SK-N-SH (cell line): ENCODE measurements around the gene CLEC16A. TPM values are rescaled to one million over a fixed set of nuclear protein-coding genes. Genes with fewer than 3 reads are reported as not detected.

ENCODE experiments used
- CTCF ChIA-PET: fragments of 300-600, 350-600 bp; formaldehyde crosslinking; extraction: SDS; loops from one replicate; lab custom pipeline; 2021; lab: Yijun Ruan, JAX
- POLR2A ChIA-PET: fragments of 350-600 bp; sonication (Branson Sonifier 250); formaldehyde crosslinking; extraction: SDS; loops from one replicate; lab custom pipeline; 2020; ENCODE audit warnings: antibody characterized with exemption, inconsistent platforms; lab: Yijun Ruan, JAX
- DNase-seq: peaks from one replicate; pipeline ENCODE4 v3.0.0; 2012
- H2AFZ ChIP-seq: fragments of 200-600 bp; sonication (generic); 2 replicates; pipeline ENCODE4 v1.8.1; 2016; ENCODE audit warnings: antibody characterized with exemption, mild to moderate bottlenecking, low read depth
- H3F3A ChIP-seq: fragments of 200-600 bp; sonication (generic); replicated peaks from 2 replicates; pipeline ENCODE3; 2016; ENCODE audit warnings: antibody characterized with exemption, mild to moderate bottlenecking; ENCODE audit not compliant: insufficient read depth
- H3K27ac ChIP-seq, 2 experiments: fragments of 200-500 bp in 1 of 2; fragments of 200-600 bp in 1 of 2; sonication (Bioruptor generic) in 1 of 2; sonication (generic), shearing (Covaris generic) in 1 of 2; 2 replicates each; pipeline versions ENCODE4 v1.5.1 to v1.6.1; 2014 to 2016; ENCODE audit warnings: low read depth in 2 of 2, inconsistent platforms in 1 of 2, low read length in 1 of 2, mild to moderate bottlenecking in 1 of 2, mixed read lengths in 1 of 2
- H3K27me3 ChIP-seq: fragments of 200-600 bp; sonication (generic), shearing (Covaris generic); 2 replicates; pipeline ENCODE4 v1.6.1; 2016; ENCODE audit warnings: mixed run types; ENCODE audit not compliant: insufficient read depth
- H3K36me3 ChIP-seq, 2 experiments: fragments of 200-500 bp in 1 of 2; fragments of 200-600 bp in 1 of 2; sonication (Bioruptor generic) in 1 of 2; sonication (generic) in 1 of 2; replicated peaks in 1 of 2; 2 replicates each; pipeline versions ENCODE3 to v1.5.1; 2014 to 2016; ENCODE audit warnings: low read length in 1 of 2, mild to moderate bottlenecking in 1 of 2; ENCODE audit not compliant: insufficient read depth in 2 of 2, control insufficient read depth in 1 of 2
- H3K4me1 ChIP-seq, 2 experiments: fragments of 200-500 bp in 1 of 2; fragments of 200-600 bp in 1 of 2; sonication (Bioruptor generic) in 1 of 2; sonication (generic), shearing (Covaris generic) in 1 of 2; 2 replicates each; pipeline versions ENCODE4 v1.5.1 to v1.6.1; 2014 to 2016; ENCODE audit warnings: low read depth in 1 of 2, low read length in 1 of 2, mixed run types in 1 of 2; ENCODE audit not compliant: insufficient read depth in 2 of 2, control insufficient read depth in 1 of 2
- H3K4me2 ChIP-seq: fragments of 200-600 bp; sonication (generic), shearing (Covaris generic); 2 replicates; pipeline ENCODE4 v1.6.1; 2017; ENCODE audit warnings: mixed run types
- H3K4me3 ChIP-seq, 2 experiments: fragments of 200-500 bp in 1 of 2; fragments of 200-600 bp in 1 of 2; sonication (Bioruptor generic) in 1 of 2; sonication (generic), shearing (Covaris generic) in 1 of 2; 2 replicates each; pipeline versions ENCODE4 v1.5.1 to v1.8.1; 2014 to 2016; ENCODE audit warnings: low read depth in 2 of 2, inconsistent platforms in 1 of 2, low read length in 1 of 2, mild to moderate bottlenecking in 1 of 2, mixed read lengths in 1 of 2, moderate library complexity in 1 of 2
- H3K79me2 ChIP-seq: fragments of 200-600 bp; sonication (generic); 2 replicates; pipeline ENCODE4 v1.8.1; 2017; ENCODE audit warnings: mild to moderate bottlenecking; ENCODE audit not compliant: insufficient read depth
- H3K9ac ChIP-seq: fragments of 200-600 bp; sonication (generic); 2 replicates; pipeline ENCODE4 v1.6.1; 2017; ENCODE audit warnings: mixed run types
- H3K9me2 ChIP-seq: fragments of 200-600 bp; sonication (generic); 2 replicates; pipeline ENCODE4 v1.6.1; 2017; ENCODE audit warnings: mixed run types
- H3K9me3 ChIP-seq: fragments of 200-600 bp; sonication (generic); 2 replicates; pipeline ENCODE4 v1.6.1; 2017; ENCODE audit warnings: mixed run types, mild to moderate bottlenecking, moderate library complexity
- H4K20me1 ChIP-seq: fragments of 200-600 bp; sonication (generic); 2 replicates; pipeline ENCODE4 v1.6.1; 2017; ENCODE audit warnings: mild to moderate bottlenecking, mixed run types; ENCODE audit not compliant: insufficient read depth
- EZH2phosphoT487 ChIP-seq: fragments of 200-600 bp; sonication (generic); IDR thresholded peaks from 2 replicates; pipeline ENCODE4 v1.6.1; 2017; ENCODE audit warnings: low read depth, mixed run types, mild to moderate bottlenecking, antibody characterized with exemption, moderate library complexity, borderline replicate concordance
- FOXJ3 ChIP-seq: sonication (generic); formaldehyde crosslinking; IDR thresholded peaks from 2 replicates; pipeline ENCODE4 v1.5.1; 2020; ENCODE audit warnings: mild to moderate bottlenecking, missing genetic modification reagents
- GABPA ChIP-seq: IDR thresholded peaks from 2 replicates; pipeline ENCODE4 v1.4.0; 2012; ENCODE audit warnings: low read depth, mild to moderate bottlenecking
- IRF3 ChIP-seq: fragments of 150-350 bp; IDR thresholded peaks from 2 replicates; pipeline ENCODE4 v1.6.1; 2016; ENCODE audit warnings: mild to moderate bottlenecking, low read depth, low read length
- JUND ChIP-seq: IDR thresholded peaks from 2 replicates; pipeline ENCODE4 v1.4.0; 2012
- MXI1 ChIP-seq: IDR thresholded peaks from 2 replicates; pipeline ENCODE4 v1.6.1; 2012; ENCODE audit warnings: mild to moderate bottlenecking, low read depth, low read length, improper control_type of control experiment
- NFIC ChIP-seq: IDR thresholded peaks from 2 replicates; pipeline ENCODE4 v1.4.0; 2012; ENCODE audit warnings: borderline replicate concordance
- NRF1 ChIP-seq: IDR thresholded peaks from 2 replicates; pipeline ENCODE4 v1.6.1; 2012; ENCODE audit warnings: low read depth, mild to moderate bottlenecking, low read length
- POLR2AphosphoS5 ChIP-seq: IDR thresholded peaks from 2 replicates; pipeline ENCODE4 v1.6.1; 2012; ENCODE audit warnings: low read depth, low read length
- RAD21 ChIP-seq: IDR thresholded peaks from 2 replicates; pipeline ENCODE4 v1.6.1; 2012; ENCODE audit warnings: mild to moderate bottlenecking, low read length
- RFX5 ChIP-seq: IDR thresholded peaks from 2 replicates; pipeline ENCODE4 v1.6.1; 2012; ENCODE audit warnings: mild to moderate bottlenecking, improper control_type of control experiment, low read length
- SIN3A ChIP-seq: IDR thresholded peaks from 2 replicates; pipeline ENCODE4 v1.6.1; 2012; ENCODE audit warnings: low read depth, mild to moderate bottlenecking, low read length, moderate library complexity, borderline replicate concordance
- TAF1 ChIP-seq: IDR thresholded peaks from 2 replicates; pipeline ENCODE4 v1.6.1; 2012; ENCODE audit warnings: low read depth, mild to moderate bottlenecking, low read length, moderate library complexity, borderline replicate concordance
- TCF12 ChIP-seq: IDR thresholded peaks from 2 replicates; pipeline ENCODE4 v1.4.0; 2012
- YY1 ChIP-seq: IDR thresholded peaks from 2 replicates; pipeline ENCODE4 v1.4.0; 2012; ENCODE audit warnings: low read depth, mild to moderate bottlenecking
- WGBS: methylation state at CpG from one replicate; pipeline ENCODE4 v1.1.6; 2017; ENCODE audit warnings: low lambda C conversion rate; 5-methylcytosine and 5-hydroxymethylcytosine counted together
- polyA plus RNA-seq, 3 experiments: library from polyadenylated mRNA; depleted of rRNA; stranded (reverse); fragments of >200 nt; gene quantifications; 2 replicates each; pipeline ENCODE4 v1.2.3, GENCODE V29; 2012
- TF ChIP-seq, protein P1 (sequence below): fragments of 200-600 bp; sonication (generic); IDR thresholded peaks from 2 replicates; pipeline ENCODE4 v1.6.1; 2017; ENCODE audit warnings: antibody characterized with exemption, mild to moderate bottlenecking, moderate library complexity
- TF ChIP-seq, protein P2 (sequence below): IDR thresholded peaks from 2 replicates; pipeline ENCODE4 v1.6.1; 2012; ENCODE audit warnings: mild to moderate bottlenecking, low read depth, low read length, moderate library complexity
- TF ChIP-seq, protein P3 (sequence below): IDR thresholded peaks from 2 replicates; pipeline ENCODE4 v1.4.0; 2012; ENCODE audit warnings: low read depth, borderline replicate concordance
- TF ChIP-seq, protein P4 (sequence below): IDR thresholded peaks from 2 replicates; pipeline ENCODE4 v1.4.0; 2012; ENCODE audit warnings: low read depth, borderline replicate concordance

CLEC16A gene
- polyA plus RNA-seq, 1 of the 3 experiments (the other 2 are of a cell fraction) = 13.7 TPM

DNA sequence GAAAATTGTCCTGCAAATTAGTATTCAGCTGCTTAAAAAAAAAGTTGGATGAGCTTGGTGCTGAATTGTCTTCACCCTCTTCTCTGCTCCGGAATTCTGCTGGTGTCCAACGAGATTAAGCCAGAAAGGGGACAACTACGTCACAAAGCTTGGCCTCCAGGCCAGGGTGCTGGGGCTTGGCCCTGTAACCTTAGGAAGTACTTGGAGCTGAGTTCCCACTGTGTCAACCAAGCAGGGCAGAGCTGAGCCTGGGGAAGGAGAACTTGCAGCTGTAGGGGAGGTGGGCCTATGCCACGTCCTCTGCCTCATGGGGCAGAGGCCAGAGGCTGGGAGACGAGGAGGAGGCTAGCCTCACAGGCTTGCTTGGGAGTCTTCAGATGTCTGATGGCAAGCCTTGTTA lies 71.2 kb downstream of the CLEC16A start:
- Histone ChIP-seq H3K9me2 (no peaks in the 10 kb centered on the region), H3K4me1 (peaks cover 7 to 13% of the 10 kb centered on the region in 2 experiments; a peak in 2 of 4 replicates), H3K36me3 (peaks cover 4 to 8% of the 10 kb centered on the region in 2 experiments), H3K9me3 (no peaks in the 10 kb centered on the region), H3K4me2 (no peak overlapping the region), H3F3A (no peaks in the 10 kb centered on the region), H3K9ac (no peak overlapping the region), H3K4me3 (no peak overlapping the region), H4K20me1 (no peaks in the 10 kb centered on the region), H3K79me2 (no peaks in the 10 kb centered on the region), H2AFZ (no peak overlapping the region), H3K27me3 (no peaks in the 10 kb centered on the region), H3K27ac (no peak overlapping the region)
- TF ChIP-seq RAD21 (no peak), SIN3A (no peak), YY1 (no peak), GABPA (no peak), MXI1 (no peak), EZH2phosphoT487 (no peak), NFIC (no peak), FOXJ3 (CRISPR knock-in tag) (no peak), TCF12 (no peak), NRF1 (no peak), TAF1 (no peak), IRF3 (no peak), RFX5 (no peak), JUND (no peak), POLR2AphosphoS5 (no peak)
- TF ChIP-seq, protein P1, sequence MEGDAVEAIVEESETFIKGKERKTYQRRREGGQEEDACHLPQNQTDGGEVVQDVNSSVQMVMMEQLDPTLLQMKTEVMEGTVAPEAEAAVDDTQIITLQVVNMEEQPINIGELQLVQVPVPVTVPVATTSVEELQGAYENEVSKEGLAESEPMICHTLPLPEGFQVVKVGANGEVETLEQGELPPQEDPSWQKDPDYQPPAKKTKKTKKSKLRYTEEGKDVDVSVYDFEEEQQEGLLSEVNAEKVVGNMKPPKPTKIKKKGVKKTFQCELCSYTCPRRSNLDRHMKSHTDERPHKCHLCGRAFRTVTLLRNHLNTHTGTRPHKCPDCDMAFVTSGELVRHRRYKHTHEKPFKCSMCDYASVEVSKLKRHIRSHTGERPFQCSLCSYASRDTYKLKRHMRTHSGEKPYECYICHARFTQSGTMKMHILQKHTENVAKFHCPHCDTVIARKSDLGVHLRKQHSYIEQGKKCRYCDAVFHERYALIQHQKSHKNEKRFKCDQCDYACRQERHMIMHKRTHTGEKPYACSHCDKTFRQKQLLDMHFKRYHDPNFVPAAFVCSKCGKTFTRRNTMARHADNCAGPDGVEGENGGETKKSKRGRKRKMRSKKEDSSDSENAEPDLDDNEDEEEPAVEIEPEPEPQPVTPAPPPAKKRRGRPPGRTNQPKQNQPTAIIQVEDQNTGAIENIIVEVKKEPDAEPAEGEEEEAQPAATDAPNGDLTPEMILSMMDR = no peak
- TF ChIP-seq, protein P2, sequence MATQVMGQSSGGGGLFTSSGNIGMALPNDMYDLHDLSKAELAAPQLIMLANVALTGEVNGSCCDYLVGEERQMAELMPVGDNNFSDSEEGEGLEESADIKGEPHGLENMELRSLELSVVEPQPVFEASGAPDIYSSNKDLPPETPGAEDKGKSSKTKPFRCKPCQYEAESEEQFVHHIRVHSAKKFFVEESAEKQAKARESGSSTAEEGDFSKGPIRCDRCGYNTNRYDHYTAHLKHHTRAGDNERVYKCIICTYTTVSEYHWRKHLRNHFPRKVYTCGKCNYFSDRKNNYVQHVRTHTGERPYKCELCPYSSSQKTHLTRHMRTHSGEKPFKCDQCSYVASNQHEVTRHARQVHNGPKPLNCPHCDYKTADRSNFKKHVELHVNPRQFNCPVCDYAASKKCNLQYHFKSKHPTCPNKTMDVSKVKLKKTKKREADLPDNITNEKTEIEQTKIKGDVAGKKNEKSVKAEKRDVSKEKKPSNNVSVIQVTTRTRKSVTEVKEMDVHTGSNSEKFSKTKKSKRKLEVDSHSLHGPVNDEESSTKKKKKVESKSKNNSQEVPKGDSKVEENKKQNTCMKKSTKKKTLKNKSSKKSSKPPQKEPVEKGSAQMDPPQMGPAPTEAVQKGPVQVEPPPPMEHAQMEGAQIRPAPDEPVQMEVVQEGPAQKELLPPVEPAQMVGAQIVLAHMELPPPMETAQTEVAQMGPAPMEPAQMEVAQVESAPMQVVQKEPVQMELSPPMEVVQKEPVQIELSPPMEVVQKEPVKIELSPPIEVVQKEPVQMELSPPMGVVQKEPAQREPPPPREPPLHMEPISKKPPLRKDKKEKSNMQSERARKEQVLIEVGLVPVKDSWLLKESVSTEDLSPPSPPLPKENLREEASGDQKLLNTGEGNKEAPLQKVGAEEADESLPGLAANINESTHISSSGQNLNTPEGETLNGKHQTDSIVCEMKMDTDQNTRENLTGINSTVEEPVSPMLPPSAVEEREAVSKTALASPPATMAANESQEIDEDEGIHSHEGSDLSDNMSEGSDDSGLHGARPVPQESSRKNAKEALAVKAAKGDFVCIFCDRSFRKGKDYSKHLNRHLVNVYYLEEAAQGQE = no peak
- TF ChIP-seq, protein P3, sequence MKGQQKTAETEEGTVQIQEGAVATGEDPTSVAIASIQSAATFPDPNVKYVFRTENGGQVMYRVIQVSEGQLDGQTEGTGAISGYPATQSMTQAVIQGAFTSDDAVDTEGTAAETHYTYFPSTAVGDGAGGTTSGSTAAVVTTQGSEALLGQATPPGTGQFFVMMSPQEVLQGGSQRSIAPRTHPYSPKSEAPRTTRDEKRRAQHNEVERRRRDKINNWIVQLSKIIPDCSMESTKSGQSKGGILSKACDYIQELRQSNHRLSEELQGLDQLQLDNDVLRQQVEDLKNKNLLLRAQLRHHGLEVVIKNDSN = no peak
- TF ChIP-seq, protein P4, sequence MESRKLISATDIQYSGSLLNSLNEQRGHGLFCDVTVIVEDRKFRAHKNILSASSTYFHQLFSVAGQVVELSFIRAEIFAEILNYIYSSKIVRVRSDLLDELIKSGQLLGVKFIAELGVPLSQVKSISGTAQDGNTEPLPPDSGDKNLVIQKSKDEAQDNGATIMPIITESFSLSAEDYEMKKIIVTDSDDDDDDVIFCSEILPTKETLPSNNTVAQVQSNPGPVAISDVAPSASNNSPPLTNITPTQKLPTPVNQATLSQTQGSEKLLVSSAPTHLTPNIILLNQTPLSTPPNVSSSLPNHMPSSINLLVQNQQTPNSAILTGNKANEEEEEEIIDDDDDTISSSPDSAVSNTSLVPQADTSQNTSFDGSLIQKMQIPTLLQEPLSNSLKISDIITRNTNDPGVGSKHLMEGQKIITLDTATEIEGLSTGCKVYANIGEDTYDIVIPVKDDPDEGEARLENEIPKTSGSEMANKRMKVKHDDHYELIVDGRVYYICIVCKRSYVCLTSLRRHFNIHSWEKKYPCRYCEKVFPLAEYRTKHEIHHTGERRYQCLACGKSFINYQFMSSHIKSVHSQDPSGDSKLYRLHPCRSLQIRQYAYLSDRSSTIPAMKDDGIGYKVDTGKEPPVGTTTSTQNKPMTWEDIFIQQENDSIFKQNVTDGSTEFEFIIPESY = no peak
- DNase-seq = no peak
- 95% methylated on average over 5 of the region's 5 CpGs for WGBS
- ChIA-PET CTCF (interaction anchor here (0.9 to 1.4 kb wide), 2 partner anchors 10 to 51 kb away, joined by 3 to 4 read pairs; no protein-coding TSS in a partner anchor), POLR2A (no interaction called here)
